Right atrium auricular region (tissue), 2 donors: ENCODE data around the gene PPHLN1. TPM values are rescaled to one million over a fixed set of nuclear protein-coding genes. Genes with fewer than 3 reads are reported as not detected.

Experiments
- DNase-seq: peaks from one replicate; pipeline ENCODE4 v3.0.0-alpha.2; 2019; ENCODE audit warnings: low spot score
- H3K27ac ChIP-seq, 2 donors: fragments of 200-600 bp; sonication (generic); 1 replicate in 1 of 2; 2 replicates in 1 of 2; pipeline ENCODE4 v1.5.1; 2016 to 2019
- H3K27me3 ChIP-seq, 2 donors: fragments of 200-600 bp; sonication (generic); one replicate each; pipeline versions ENCODE4 v1.5.1 to v1.6.0; 2017 to 2019
- H3K36me3 ChIP-seq: fragments of 200-600 bp; sonication (generic); one replicate; pipeline ENCODE4 v1.5.1; 2016
- H3K4me1 ChIP-seq, 2 donors: fragments of 200-600 bp; sonication (generic); one replicate each; pipeline versions ENCODE4 v1.5.1 to v1.6.0; 2017 to 2019
- H3K4me3 ChIP-seq, 2 donors: fragments of 200-600 bp; sonication (generic); 1 replicate in 1 of 2; 2 replicates in 1 of 2; pipeline ENCODE4 v1.5.1; 2017 to 2019; ENCODE audit warnings: mild to moderate bottlenecking in 1 of 2, moderate library complexity in 1 of 2
- H3K9me3 ChIP-seq, 2 donors: fragments of 200-600 bp; sonication (generic); one replicate each; pipeline ENCODE4 v1.5.1; 2019
- CTCF ChIP-seq, 2 donors: fragments of 200-600 bp; sonication (generic); IDR thresholded peaks; one replicate each; pipeline ENCODE4 v1.5.1; 2019; ENCODE audit warnings: antibody characterized with exemption in 2 of 2
- total RNA-seq, 2 donors: library from RNA; depleted of rRNA; stranded (reverse); fragments of >200 nt; gene quantifications; one replicate each; pipeline ENCODE4 v1.1.0, GENCODE V29; 2016

Gene PPHLN1
- total RNA-seq, 2 donors from 2014 or later: 36.6 to 46.6 TPM

DNA sequence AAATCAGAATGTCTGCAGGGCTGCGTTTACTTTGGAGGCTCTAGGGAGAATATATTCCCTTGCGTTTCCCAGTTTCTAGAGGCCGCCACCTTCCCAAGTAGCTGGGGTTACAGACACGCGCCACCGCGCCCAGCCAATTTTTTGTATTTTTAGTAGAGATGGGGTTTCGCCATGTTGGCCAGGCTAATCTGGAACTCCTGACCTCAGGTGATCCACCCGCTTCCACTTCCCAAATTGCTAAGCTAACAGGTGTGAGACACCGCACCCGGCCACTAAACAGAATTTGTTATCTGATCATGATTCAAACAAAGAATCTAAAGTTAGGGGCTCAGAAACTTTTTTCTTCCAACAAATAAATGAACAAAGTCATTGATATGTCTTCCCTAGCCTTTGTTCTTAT, 114.6 kb downstream of the PPHLN1 start:
- Histone ChIP-seq H3K4me1 (no peaks in the 10 kb centered on the region), H3K36me3 (peaks cover 20% of the 10 kb centered on the region)

GRCh38 chr12:42442311-42442759, 116.4 kb downstream of the PPHLN1 start:
- no peak overlapping the region for H3K27ac ChIP-seq
- H3K4me1 ChIP-seq: peaks cover 0 to 8% of the 10 kb centered on the region in 2 donors
- no peak for DNase-seq
- no peaks in the 10 kb centered on the region for H3K9me3 ChIP-seq
- no peak for TF ChIP-seq CTCF (IDR thresholded peaks at IDR 0.05)
- H3K27me3 ChIP-seq: no peaks in the 10 kb centered on the region
- peaks cover 20% of the 10 kb centered on the region for H3K36me3 ChIP-seq
- no peak overlapping the region for H3K4me3 ChIP-seq

More for the DNA sequence above, 114.6 kb downstream of the PPHLN1 start:
- Histone ChIP-seq H3K4me3 (no peak overlapping the region), H3K27me3 (no peaks in the 10 kb centered on the region), H3K9me3 (no peaks in the 10 kb centered on the region), H3K27ac (no peak overlapping the region)
- no peak for TF ChIP-seq CTCF (IDR thresholded peaks at IDR 0.05)
- DNase-seq: no peak

DNA sequence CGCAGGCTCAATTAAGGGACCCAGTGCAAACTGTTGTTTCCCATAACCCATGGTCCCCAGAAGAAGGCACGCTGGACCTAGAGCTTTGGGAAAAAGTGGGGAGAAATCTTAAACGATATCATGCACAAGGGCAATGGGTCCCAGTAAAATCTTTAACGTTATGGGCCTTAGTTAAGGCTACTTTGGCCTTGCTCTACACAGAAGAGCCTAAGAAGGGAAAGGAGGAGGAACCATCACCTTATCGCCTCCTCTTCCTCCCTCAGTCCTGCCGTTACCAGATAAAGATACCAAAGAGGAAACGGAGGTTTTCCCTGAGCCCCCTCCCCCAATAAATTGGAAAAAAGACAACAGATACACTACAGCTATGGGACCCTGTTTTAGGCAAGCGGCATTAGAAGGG, 116.9 kb downstream of the PPHLN1 start:
- no peak overlapping the region for H3K27ac ChIP-seq
- H3K4me3 ChIP-seq: no peak overlapping the region
- no peak for TF ChIP-seq CTCF (IDR thresholded peaks at IDR 0.05)
- H3K36me3 ChIP-seq: peaks cover 20% of the 10 kb centered on the region
- DNase-seq: no peak
- H3K27me3 ChIP-seq: no peaks in the 10 kb centered on the region
- H3K4me1 ChIP-seq: peaks cover 0 to 12% of the 10 kb centered on the region in 2 donors
- no peaks in the 10 kb centered on the region for H3K9me3 ChIP-seq

GRCh38 chr12:42444192-42444943, 118.4 kb downstream of the PPHLN1 start:
- H3K4me3 ChIP-seq: no peak overlapping the region
- peaks cover 20% of the 10 kb centered on the region for H3K36me3 ChIP-seq
- no peak for TF ChIP-seq CTCF (IDR thresholded peaks at IDR 0.05)
- peaks cover 0 to 12% of the 10 kb centered on the region in 2 donors for H3K4me1 ChIP-seq
- no peaks in the 10 kb centered on the region for H3K27me3 ChIP-seq
- no peak overlapping the region for H3K27ac ChIP-seq
- DNase-seq: no peak
- no peaks in the 10 kb centered on the region for H3K9me3 ChIP-seq

DNA sequence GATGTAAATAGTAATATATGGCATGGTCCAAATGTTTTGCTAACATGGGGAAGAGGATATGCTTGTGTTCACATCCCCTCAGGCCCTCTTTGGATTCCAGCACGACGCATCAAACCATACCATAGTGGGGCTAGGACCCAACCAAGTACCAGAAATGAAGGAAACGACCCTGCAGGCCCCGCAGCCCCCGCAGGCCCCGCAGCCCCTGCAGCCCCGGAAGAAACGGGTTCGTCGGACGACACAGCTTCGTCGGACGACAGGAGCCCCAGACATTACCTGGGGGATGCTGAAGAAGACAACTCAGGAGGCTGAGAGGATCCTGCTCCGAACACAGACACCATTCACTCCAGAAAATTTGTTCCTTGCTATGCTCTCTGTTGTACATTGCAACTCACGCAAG, 119.9 kb downstream of the PPHLN1 start:
- peaks cover 20% of the 10 kb centered on the region for H3K36me3 ChIP-seq
- no peak for TF ChIP-seq CTCF (IDR thresholded peaks at IDR 0.05)
- H3K4me3 ChIP-seq: no peak overlapping the region
- no peak for DNase-seq
- H3K27me3 ChIP-seq: no peaks in the 10 kb centered on the region
- peaks cover 0 to 16% of the 10 kb centered on the region in 2 donors for H3K4me1 ChIP-seq
- no peak overlapping the region for H3K27ac ChIP-seq
- H3K9me3 ChIP-seq: no peaks in the 10 kb centered on the region

DNA sequence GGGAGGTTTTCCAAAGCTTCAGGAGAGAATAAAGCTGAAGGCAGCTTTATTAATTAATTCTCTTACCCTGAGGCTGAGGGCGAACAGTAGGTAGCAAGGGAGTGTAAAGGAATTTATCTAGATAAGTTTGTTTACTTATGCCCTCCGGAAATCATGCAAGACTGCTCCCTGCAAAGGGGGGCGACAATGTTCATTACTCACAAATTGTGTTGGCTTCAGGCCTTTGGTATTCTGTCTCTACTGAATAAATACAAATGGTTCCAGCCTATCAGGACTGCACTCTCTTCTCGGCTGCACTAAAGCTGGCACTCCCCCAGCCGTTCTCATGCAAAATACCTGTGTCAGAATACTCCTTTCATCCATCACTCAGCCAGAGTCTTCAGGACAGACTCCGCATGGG, 120.8 kb downstream of the PPHLN1 start:
- Histone ChIP-seq H3K4me3 (no peak overlapping the region), H3K36me3 (peaks cover 17% of the 10 kb centered on the region), H3K4me1 (peaks cover 0 to 16% of the 10 kb centered on the region in 2 donors), H3K9me3 (no peaks in the 10 kb centered on the region), H3K27ac (no peak overlapping the region), H3K27me3 (no peaks in the 10 kb centered on the region)
- TF ChIP-seq CTCF (IDR thresholded peaks at IDR 0.05): no peak
- no peak for DNase-seq
